Cerebellar nuclear complex (tissue), 1 donor: ENCODE measurements around the gene CRK.

Experiments used
- DNase-seq, 2 experiments: peaks; one replicate each; lab custom pipeline; 2025; lab: John Stamatoyannopoulos, UW

Gene CRK

DNA sequence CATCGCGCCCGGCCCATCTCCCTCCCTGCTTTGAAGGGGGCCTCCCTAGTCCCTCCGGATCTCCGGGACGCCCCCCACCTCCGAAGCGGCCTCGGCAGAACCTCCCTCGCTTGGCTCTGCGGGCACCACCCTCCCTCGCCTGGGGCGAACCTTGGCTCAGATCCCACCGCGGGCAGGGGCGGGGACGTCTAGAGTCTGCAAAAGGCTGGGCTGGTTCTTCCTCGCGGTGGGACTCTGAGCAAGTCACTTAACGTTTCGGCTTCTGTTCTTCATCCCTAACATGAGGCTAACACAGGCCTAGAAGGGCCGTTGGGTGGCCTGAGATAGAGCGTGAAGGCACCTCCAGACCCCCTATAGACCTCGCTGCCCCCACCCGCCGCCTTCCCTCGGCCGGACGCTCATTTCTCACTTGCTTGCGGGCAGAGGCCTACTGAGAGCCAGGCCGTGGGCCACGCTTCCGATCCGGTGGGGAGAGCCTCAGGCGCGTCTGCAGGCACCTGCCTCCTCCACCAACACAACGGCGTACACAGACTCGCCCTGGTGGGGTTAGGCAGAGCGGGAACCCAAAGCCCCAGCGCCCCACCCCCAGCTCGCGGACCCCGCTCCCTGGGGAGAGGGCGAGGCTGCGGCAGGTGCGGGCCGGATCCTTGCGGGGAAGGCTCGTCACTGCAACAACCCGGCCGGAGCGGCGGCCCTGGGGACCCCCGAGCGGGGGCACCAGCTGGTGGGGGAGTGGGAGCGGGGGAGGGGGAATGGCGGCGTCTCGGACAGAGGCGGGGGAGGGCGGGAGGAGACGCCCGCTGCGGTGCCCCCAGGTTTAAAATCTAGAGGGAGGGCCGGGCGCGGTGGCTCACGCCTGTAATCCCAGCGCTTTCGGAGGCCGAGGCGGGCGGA is 31.0 kb upstream of the CRK start:
- DNase-seq = no peak

DNA sequence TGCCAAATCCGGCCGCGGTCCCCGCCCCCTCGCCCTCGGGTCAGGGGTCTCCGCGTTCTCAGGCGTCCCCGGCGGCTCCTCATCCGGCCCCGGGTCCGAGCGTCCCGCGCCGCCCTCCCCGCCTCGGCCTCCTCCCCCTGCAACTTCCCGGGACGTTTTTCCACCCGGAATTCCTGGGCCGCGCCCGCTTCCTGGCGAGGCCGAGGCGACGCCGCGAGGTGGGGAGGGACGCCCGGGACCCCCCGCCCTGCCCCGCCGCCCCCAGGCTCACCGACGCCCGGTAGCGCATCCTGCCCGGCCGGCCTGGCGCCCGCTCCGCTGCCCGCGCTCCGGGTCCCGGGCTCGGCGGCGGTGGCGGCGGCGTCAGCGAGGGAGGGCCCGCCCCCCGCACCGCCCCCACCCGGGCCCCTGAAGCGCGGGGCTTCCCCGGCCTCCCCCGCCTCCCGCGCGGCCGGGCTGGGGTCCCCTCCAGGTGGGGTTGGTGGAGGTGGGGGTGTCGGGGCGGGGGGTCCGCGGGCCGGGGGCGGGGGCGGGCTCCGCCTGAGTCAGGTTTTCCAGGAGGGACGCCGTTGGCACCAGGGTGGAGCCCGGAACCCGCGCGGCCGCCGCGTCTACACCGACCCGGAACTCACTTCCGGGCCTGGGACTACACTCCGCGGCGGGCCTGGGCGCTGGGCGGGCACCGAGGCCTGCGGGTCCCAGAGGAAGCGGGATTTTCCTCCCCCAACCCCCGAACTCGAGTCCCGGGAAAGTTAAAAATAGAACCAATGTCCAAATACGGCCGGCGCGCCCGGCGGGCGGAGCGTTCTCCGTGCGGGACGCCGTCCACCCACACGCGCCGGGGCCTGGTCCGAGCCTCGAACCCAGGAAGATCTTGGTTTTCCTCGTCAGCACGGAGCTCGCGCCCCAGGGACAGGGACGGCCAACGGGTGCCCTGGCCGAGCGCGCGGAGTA is 29.7 kb upstream of the CRK start:
- no peak for DNase-seq

DNA sequence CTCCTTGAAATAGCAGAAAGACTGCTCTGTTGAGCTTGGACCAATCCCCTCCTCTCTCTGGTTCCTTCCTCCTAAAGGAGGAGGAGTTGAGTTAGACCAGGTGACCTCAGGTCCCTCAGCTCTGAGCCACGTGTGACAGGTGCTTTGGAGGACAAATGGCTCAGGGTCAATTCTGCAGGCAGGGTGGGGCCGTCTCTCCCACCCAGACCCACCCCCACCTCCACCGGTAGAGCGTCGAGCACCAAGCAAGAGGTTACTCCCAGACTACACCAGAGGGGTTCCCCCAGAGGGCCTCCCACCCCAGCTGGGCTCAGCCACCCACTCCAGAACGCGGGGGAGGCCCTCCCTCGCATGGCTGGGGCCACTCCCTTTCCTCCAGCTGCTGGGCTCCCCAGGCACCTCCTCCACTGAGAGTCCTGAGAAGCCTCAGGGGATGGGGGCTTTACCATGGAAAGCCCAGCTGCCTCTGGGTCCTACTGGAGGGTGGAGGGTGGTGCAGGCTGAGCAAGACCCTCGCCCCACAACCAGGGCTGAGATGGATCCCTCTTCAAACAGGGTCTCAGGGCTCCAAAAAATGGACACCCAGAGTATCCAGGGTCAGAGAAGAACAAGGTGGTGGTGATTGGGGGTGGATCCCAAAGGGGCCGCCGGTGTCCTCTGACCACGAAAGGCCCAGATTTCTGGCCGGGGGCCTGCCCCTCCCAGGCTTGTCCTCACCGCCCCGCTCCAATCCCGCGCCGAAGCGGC is 28.8 kb upstream of the CRK start:
- DNase-seq = no peak

DNA sequence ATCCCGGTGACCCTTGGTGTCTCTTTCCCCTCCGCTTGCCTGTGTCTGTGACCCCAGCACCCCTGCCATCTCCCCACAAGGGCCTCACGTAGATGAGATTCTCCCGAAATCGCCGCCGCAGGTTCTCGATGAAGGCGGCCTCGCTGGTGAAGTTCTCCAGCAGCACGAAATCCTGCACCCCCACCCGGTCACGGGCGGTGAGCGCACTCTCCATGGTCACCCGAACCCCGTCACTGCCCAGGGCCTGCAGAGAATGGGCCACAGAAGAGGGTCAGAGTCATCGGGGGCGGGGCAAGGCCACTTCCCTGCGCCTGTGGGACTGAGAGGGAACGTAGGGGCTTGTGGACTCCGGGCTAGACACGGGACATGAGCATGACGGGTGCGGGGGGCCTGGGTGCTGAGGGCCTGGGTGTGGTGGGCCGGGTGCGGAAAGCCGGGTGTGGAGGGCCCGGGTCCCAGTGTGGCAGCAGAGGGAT is 28.1 kb upstream of the CRK start:
- DNase-seq = no peak

DNA sequence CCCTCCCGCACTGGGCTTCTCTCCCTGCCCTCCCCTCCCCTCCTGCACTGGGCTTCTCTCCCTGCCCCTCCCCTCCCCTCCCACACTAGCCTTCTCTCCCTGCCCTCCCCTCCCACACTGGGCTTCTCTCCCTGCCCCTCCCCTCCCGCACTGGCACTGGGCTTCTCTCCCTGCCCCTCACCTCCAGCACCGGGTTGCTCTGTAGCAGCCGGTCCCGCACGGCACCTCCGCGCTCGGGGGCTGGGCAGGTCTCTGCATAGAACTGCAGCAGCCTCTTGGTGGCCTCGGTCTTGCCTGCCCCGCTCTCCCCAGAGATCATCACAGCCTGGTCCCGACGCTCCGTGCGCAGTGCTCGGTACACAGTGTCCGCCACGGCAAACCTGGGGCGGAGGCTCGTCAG is 26.6 kb upstream of the CRK start:
- no peak for DNase-seq

DNA sequence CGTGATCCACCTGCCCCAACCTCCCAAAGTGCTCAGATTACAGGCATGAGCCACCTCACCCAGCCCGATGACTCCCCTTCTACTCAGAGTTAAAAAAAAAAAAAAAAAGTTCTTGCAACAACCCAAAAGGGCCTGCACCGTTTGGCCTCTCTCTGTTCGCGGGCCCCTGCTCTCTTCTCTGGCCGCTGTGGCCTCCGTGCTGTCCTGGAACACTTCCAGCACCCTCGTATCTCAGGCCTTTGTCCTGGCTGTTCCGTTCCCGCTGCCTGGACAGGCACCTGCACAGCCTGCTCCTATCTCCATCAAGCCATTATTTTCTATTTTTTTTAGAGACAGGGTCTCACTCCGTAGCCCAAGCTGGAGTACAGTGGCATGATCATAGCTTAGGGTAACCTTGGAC is 25.7 kb upstream of the CRK start:
- no peak for DNase-seq

DNA sequence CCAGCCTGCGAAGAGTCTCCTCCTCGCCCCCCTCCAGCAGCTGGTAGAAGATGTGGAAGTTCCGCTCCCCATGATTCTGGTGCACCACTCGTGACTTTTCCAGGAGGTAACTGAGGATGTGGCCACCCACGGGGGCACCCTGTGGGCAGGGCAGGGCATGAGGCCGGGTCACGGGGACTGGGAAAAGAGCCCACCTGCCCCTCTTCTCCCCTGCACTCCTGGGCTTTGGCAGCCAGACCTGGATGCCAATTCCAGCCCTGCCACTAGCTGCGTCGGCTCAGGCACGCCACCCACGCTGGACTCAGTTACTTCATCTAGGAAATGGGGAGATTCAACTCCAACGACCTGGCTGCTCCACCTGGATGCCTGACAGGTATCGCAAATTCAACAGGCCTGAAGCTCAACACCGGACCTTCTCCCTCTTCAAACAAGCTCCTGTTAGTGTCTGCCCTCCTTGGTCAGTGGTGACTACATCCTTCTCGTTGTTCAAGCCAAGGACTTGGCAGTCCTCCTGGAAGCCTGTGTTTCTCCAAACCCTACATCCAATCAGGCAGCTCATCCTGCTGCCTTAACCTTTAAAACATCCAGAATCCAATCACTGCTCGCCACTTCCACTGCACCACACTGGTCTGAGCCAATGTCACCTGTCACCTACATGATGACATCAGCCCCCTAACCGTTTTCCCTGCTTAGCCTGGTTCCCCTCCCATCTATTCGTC is 24.9 kb upstream of the CRK start:
- DNase-seq = no peak

DNA sequence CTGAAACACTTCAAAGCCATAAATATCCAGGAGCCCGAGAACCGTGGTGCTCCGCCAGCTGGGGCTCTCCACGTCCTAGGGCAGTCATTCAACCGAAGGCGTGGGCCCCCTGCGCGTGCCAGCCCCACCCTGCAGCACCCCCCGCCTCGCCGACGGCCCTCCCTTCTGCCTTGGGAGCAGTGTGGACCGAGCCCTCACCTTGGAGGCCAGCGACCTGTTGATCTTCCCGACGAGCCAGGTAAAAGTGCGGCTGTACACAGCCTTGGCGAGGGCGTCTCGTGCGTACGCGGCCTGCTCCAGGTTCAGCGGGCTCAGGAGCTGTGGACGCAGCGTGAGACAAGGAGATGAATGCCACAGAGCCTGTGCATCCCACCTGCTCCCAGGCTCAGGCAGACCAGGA is 22.4 kb upstream of the CRK start:
- DNase-seq = no peak

DNA sequence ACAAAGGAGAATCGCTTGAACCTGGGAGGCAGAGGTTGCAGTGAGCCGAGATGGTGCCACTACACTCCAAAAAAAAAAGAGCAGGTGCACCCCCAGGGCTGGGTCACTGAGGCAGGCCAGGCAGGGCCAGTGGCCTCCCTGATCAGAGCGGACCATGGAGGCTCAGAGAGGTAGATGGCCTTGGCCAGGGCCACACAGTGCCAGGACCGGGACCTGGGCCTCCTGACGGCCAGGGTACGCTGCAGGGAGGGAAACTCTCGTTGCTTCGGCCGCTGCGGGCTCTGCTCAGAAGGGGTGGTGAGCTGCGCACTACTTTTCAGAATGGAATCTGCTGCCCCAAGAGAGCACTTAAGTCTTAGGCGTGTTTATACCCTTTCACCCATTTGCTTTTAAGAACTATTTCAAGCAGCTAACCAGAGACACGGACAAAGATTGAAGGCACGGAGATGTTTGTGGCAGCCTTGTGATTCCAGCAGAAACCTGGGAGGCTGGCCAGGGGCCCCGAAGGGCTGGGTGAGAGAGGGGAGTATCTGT is 19.4 kb upstream of the CRK start:
- no peak for DNase-seq

DNA sequence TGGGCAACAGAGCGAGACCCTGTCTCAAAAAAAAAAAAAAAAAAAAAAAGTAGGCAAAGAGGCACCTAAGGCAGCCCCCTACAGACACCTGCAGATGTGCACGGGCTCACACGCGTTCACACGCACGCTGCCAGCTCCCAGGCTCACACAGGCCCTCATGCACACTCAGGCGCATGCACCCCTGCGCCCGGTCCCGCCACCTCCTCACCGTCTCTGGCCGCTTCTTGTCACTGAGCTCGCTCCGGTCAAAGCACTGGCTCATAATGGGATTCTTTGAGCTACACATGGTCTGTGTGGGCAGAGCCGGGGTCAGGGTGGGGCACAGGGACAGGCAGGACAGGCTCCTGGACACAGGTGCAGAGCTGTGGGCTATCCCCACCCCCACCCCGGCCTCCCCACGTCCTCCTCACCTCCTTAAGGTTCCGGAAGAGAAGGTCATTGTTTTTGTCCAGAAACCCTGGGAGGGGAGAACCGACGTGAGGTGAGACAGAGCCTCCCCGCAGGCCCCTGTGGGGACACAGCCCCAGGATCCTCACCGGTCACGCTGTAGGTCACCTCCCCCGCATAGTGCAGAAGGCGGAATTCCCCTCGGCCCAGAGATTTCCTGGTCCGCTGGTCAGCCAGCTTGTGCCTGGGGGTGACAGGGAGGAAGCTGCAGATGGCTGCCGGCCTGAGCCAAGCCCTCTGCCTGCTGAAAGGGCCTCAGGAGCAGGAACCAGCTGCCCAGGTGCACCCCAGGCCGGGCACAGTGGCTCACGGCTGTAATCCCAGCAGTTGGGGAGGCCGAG is 18.6 kb upstream of the CRK start:
- DNase-seq = no peak

DNA sequence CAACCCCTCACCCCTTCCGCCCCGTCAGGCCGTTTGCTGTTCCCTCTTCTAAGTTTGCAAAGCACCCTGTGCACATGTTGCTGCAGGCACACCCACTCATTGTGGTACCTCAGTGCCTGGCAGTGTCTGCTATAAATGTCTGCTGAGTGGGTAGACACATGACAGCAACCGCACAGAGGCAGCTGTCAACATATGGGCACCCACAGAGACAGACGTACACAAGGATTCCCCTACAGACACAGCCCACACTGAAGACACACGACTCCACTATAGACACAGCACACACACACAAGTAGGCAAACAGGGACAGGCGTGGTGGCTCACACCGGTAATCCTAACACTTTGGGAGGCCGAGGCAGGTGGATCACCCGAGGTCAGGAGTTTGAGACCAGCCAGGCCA is 17.8 kb upstream of the CRK start:
- DNase-seq = no peak

DNA sequence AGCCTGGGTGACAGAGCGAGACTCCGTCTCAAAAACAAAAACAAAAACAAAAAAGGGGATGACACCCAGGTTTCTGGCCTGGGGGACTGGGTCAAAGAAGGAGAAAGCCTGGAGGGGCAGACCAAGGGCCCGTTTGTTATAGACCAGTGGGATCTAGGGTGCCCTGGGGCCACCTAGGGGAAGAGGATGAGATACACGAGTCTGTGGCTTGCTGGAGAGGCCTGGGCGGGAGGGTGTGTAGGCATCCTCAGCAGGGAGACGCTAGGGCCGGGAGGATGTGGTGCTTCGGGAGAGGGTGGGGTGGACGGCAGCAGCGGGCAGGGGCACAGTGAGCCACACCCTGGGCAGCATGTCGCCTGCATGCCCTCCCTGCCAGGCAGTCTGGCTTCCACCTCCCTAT is 17.1 kb upstream of the CRK start:
- no peak for DNase-seq

DNA sequence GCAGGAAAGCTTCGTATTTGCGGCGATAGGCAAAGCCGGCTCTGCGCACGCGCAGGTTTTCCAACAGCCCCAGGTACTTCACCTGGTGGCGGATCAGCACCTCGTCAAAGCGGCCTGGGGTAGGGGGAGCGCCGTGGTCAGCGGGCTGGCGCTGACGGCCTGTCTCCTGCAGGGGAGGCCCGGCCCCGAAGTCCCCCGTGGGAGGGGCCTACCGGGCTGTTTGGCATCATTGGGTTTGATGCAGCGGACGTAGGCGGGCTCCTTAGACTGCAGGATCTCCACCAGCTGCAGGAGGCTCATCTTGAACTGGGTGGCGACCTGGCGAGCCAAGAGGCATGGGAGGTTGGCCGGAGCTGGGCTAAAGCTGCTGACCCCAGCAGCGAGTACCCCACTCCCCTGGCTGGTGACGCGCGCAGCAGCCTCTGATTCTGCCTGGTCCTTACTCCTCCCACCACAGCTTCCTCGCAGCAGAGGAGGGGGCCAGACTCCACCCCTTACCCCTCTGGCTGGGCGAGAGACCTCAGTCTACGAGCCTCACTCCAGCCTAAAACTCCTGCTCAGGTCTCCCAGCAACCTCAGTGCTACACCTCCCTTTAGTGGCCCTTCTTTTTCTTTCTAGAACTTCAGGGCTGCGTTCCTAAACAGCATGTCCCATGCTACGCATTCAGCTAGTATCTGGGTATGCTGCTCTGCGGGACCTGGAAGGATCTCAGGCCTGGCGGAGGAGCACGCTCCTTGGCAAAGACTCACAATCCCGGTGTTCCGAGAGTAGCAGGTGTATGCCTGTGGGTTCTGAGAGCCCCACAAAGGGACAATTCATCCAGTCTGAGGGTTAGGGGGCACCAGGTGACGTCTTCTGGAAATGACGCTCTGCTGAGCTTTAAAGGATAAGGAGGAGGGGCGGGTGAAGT is 16.1 kb upstream of the CRK start:
- no peak for DNase-seq

DNA sequence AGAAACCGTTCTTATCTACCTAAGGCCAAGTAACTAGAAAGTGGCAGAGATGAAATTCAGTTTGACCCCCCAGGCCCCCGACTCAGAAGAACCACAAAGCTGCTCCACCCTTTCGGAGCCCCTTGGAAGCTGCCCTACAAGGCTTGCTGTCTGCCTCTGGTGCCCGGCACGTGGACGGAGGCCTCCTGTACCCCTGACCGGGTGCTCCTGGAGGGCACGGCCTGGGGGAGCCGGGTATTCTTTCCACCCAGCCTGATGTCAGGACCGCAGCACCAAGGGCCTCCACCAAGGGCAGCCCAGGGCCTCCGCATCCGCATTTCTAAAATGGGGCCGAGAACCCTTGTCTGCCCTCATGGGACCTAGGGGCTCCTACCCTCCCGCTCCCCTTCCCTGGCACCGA is 15.5 kb upstream of the CRK start:
- DNase-seq = no peak

DNA sequence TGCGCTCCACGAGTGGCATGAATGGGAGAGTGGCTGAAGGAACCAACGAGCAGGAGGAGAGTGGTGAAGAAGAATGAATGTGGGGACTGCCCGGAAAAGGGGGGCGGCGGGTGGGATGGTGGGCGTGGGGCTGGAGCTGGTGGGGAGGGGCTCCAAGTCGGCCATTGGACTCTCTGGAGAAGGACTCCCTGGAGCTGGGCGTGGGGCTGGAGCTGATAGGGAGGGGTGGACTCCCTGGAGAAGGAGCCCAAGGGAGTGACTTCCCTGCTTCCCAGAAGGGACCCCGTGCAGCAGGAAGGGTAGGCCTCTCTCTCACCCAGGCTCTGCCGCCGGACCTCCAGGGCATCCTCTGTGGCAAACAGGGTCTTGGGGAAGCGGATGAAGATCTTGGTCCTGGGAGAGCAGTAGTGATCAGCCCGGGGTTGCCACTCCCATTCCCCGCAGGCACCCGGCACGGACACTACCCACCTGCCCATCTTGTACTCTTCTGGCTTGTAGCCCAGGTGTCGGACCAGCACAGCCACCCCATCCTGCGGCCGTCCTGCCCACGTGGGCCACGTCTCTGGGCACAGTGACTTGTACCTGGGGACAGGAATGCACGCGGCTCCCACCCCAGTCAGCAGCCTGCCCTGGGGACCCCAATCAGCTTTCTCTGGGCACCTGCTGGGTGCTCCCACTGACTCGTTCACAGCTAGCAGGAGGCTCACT is 14.9 kb upstream of the CRK start:
- no peak for DNase-seq

DNA sequence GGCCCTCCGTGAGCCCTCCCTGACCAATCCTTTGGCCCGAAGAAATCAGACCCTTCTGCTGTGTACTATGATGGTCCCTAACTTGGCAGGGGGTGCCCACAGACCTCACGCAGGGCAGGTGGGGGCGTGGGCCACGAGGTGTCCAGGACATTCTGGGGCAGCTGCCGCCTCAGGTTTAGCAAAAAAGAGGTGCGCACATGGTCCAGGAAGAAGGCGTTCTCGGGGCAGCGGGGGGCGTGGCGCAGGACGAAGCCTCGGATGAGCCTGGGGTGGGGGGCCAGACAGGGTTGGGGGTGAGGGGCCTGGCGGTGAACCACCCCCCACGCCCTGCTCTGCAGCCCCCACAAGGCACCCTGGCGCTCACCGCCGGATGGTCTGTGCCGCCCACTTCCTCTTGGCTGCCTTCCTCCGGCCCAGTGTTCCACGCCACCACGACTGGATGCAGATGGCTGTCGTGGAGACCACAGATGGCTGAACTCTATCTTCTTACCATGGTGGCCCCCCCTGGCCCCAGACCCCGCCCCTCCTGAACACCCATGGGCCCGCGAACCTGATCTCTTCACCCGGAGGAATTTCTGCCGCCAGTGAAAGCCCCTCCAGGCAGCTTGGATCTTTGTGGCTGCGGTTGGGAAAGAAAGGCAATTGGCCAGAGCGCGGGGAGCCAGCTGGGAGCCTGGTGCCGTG is 14.2 kb upstream of the CRK start:
- DNase-seq = no peak

DNA sequence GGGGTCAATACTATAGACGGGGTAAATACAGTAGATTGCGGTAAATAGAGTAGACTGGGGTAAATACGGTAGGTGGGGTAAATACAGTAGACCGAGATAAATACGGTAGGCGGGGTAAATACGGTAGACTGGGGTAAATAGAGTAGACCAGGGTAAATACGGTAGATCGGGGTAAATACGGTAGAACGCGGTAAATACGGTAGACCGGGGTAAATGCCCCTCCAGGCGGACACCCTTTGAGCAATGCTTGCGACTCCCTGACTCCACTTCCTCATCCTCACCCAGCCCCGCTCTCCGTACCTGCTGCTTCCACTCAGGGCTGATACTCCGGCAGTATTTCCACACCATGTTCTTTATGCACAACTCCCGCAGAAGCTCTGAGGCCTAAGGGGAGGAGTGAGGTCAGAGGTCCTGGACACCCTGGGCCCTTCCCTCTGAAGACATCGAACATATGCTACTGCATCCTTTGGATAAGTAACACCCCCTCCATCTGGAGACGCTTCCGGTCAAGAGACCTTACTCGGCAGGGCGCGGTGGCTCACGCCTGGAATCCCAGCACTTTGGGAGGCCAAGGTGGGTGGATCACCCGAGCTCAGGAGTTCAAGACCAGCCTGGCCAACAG is 13.3 kb upstream of the CRK start:
- DNase-seq = no peak
